ENCODE data around the gene PLCD4.

PLCD4 gene

DNA sequence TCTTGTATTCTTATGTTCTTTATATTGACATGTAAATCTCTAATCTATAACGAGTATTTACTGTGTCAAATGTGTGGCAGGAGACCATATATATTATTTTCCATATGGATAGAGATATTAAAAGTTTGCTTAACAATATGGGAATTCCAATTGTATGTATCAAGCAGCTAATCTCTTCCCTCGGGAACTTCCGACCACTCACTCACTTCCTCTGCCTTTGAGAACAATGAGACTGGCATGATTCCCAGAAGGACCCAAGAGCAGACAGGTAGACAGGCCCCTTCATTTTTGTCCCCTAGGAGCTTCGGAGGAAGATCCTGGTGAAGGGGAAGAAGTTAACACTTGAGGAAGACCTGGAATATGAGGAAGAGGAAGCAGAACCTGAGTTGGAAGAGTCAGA lies 24.1 kb downstream of the PLCD4 start:
- no peak overlapping the region for H2AFZ ChIP-seq (ENCODE audit: low read depth)
- TF ChIP-seq, protein P1, sequence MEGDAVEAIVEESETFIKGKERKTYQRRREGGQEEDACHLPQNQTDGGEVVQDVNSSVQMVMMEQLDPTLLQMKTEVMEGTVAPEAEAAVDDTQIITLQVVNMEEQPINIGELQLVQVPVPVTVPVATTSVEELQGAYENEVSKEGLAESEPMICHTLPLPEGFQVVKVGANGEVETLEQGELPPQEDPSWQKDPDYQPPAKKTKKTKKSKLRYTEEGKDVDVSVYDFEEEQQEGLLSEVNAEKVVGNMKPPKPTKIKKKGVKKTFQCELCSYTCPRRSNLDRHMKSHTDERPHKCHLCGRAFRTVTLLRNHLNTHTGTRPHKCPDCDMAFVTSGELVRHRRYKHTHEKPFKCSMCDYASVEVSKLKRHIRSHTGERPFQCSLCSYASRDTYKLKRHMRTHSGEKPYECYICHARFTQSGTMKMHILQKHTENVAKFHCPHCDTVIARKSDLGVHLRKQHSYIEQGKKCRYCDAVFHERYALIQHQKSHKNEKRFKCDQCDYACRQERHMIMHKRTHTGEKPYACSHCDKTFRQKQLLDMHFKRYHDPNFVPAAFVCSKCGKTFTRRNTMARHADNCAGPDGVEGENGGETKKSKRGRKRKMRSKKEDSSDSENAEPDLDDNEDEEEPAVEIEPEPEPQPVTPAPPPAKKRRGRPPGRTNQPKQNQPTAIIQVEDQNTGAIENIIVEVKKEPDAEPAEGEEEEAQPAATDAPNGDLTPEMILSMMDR (conservative IDR thresholded peaks at IDR 0.05; ENCODE audit: low read depth, low read length): no peak
- no peaks in the 10 kb centered on the region for H3K36me3 ChIP-seq (ENCODE audit: insufficient read depth)
- H3K27ac ChIP-seq: no peak overlapping the region
- H3K27me3 ChIP-seq (ENCODE audit: insufficient read depth, low read depth): no peaks in the 10 kb centered on the region
- no peak overlapping the region for H3K9ac ChIP-seq
- H4K20me1 ChIP-seq (ENCODE audit: insufficient read depth): no peaks in the 10 kb centered on the region
- H3K4me2 ChIP-seq: no peak overlapping the region
- H3K4me1 ChIP-seq (ENCODE audit: low read depth, poor library complexity, severe bottlenecking): no peaks in the 10 kb centered on the region
- no peaks in the 10 kb centered on the region for H3K79me2 ChIP-seq (ENCODE audit: insufficient read depth, low read depth)
- no peak overlapping the region for H3K4me3 ChIP-seq (IDR thresholded peaks at IDR 0.05; ENCODE audit: insufficient read depth, low read depth, low read length)

- Histone ChIP-seq H3K4me1 (ENCODE audit: low read depth, poor library complexity, severe bottlenecking) (no peaks in the 10 kb centered on the region), H3K4me2 (no peak overlapping the region), H2AFZ (ENCODE audit: low read depth) (no peak overlapping the region), H3K9ac (no peak overlapping the region), H3K36me3 (ENCODE audit: insufficient read depth) (peaks cover 4% of the 10 kb centered on the region; the same call in 1 of the 2 replicates), H3K79me2 (ENCODE audit: insufficient read depth, low read depth) (no peaks in the 10 kb centered on the region), H3K27ac (no peak overlapping the region), H4K20me1 (ENCODE audit: insufficient read depth) (no peaks in the 10 kb centered on the region), H3K27me3 (ENCODE audit: insufficient read depth, low read depth) (no peaks in the 10 kb centered on the region), H3K4me3 (IDR thresholded peaks at IDR 0.05; ENCODE audit: insufficient read depth, low read depth, low read length) (no peak overlapping the region)
- TF ChIP-seq, protein P1 (conservative IDR thresholded peaks at IDR 0.05; ENCODE audit: low read depth, low read length): no peak
Measured at GRCh38 chr2:218635719-218636118, 28.0 kb downstream of the PLCD4 start.

DNA sequence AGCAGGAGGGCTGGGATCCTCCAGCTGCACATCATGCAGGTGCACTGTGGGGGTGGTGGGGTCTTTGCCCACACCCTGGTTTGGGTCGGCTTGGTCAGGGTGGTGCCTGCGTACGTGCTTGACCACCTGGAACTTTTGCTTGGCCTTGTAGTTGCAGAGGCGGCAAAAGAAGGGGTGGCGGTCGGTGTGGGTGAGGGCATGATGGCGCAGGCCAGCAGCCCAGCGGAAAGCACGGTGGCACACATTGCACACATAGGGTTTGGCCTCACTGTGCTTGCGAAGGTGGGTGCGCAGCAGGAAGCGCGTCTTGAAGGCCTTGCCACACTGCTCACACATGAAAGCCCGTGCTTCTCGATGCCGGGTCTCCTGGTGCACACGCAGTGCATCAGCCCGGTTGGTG lies 30.7 kb downstream of the PLCD4 start:
- Histone ChIP-seq H4K20me1 (ENCODE audit: insufficient read depth) (no peaks in the 10 kb centered on the region), H3K4me2 (no peak overlapping the region), H3K27me3 (ENCODE audit: insufficient read depth, low read depth) (no peaks in the 10 kb centered on the region), H3K36me3 (ENCODE audit: insufficient read depth) (peaks cover 8% of the 10 kb centered on the region; the same call in 1 of the 2 replicates), H3K4me1 (ENCODE audit: low read depth, poor library complexity, severe bottlenecking) (no peaks in the 10 kb centered on the region), H3K9ac (no peak overlapping the region), H3K27ac (no peak overlapping the region), H3K79me2 (ENCODE audit: insufficient read depth, low read depth) (no peaks in the 10 kb centered on the region), H3K4me3 (IDR thresholded peaks at IDR 0.05; ENCODE audit: insufficient read depth, low read depth, low read length) (no peak overlapping the region), H2AFZ (ENCODE audit: low read depth) (no peak overlapping the region)
- TF ChIP-seq, protein P1 (conservative IDR thresholded peaks at IDR 0.05; ENCODE audit: low read depth, low read length): no peak

- H3K27ac ChIP-seq: no peak overlapping the region
Measured at GRCh38 chr2:218642121-218642656, 34.5 kb downstream of the PLCD4 start.

More at GRCh38 chr2:218642121-218642656, 34.5 kb downstream of the PLCD4 start:
- Histone ChIP-seq H3K4me3 (IDR thresholded peaks at IDR 0.05; ENCODE audit: insufficient read depth, low read depth, low read length) (no peak overlapping the region), H4K20me1 (ENCODE audit: insufficient read depth) (no peaks in the 10 kb centered on the region), H3K79me2 (ENCODE audit: insufficient read depth, low read depth) (no peaks in the 10 kb centered on the region), H3K9ac (no peak overlapping the region), H3K36me3 (ENCODE audit: insufficient read depth) (peaks cover 8% of the 10 kb centered on the region; the same call in 1 of the 2 replicates), H3K4me2 (no peak overlapping the region), H3K27me3 (ENCODE audit: insufficient read depth, low read depth) (no peaks in the 10 kb centered on the region), H2AFZ (ENCODE audit: low read depth) (no peak overlapping the region), H3K4me1 (ENCODE audit: low read depth, poor library complexity, severe bottlenecking) (no peaks in the 10 kb centered on the region)
- TF ChIP-seq, protein P1 (conservative IDR thresholded peaks at IDR 0.05; ENCODE audit: low read depth, low read length): no peak
